Measurements from ENCODE around the gene SSC5D.

Gene SSC5D

DNA sequence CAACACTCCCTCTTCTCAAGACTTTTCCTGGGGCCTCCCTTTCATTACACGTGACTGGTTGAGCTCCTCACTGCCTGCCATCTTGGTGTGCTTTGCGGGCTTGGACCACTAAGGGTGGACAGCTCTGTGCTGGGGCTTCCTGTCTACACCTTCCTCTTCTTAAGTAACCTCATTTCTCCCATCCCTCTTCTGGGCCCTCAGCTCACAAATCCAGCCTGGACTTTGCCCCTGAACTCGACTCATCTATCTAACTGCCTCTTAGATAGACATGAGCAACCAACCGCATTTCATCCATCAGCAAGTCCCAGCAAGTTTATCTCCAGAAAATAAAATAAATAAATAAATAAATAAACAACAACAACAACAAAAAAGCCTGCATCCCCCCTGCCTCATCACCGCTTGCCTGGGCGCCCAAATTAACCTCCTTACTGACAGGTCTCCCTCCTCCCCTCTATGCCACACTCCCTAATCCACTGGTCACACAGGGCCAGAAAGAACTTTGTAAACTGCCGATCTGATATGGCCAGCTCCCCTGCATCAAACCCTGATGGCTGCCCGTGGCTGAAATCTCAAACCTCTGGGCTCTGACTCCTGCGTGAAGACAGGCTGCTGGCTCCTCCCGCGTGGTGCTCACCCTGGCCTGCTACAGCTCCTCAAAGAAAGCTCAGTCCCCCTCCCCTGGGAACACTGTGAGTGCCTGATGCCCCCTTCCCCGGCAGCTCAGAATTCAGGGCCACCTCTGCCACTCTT lies 34.5 kb upstream of the SSC5D start:
- intact Hi-C loops (cut with DNase I) = no loop called here
- DNase-seq = no peak

DNA sequence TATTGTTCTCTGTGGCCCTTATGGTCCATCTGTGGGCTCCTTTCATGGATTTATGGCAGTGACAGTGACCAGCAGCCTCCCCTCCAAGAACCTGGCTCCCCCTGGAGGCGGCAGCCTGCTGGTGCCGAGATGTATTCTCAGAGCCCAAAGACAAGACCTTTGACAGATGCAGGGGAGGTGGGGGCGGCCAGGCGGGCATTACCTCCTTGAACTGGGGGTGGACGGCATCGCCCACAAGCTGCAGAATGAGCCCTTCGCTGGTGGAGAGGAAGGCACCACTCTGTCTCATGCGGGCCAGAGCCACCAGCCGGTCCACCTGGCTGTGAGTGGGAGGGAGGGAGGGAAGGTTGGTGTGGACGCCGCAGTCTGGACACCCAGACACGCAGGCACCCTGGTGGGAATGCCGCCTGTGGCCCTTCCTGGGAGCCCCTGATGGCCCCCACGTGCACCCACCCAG lies 33.4 kb upstream of the SSC5D start:
- DNase-seq = peak; percentile 52 to 90 (median 76)
- intact Hi-C loops (cut with DNase I) = no loop called here

DNA sequence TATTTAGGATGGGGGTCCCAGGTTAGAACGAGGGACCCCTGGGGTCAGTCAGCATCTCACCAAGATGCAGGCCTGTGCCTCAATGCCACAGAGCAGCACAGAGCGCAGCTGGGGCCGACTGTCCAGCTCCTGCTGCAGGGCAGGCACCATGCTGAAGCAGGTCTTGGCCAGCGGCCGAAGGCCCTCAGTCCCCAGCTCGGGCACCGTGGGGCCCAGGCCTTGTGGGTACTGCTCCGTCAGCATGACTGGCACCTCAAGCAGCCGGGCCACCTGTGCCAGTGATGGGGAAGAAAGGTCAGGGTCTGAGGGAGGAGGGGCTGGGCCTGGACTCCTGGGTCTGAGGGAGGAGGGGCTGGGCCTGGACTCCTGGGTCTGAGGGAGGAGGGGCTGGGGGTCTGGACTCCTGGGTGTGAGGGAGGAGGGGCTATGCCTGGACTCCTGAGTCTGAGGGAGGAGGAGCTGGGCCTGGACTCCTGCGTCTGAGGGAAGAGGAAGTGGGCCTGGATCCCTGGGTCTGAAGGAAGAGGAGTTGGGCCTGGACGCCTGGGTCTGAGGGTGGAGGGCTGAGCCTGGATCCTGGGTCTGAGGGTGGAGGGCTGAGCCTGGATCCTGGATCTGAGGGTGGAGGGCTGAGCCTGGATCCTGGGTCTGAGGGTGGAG lies 32.5 kb upstream of the SSC5D start:
- intact Hi-C loops (cut with DNase I) = no loop called here
- no peak for DNase-seq

- no peak for DNase-seq
- intact Hi-C loops (cut with DNase I) = no loop called here
Measured at GRCh38 chr19:55456347-55456746, 31.9 kb upstream of the SSC5D start.

DNA sequence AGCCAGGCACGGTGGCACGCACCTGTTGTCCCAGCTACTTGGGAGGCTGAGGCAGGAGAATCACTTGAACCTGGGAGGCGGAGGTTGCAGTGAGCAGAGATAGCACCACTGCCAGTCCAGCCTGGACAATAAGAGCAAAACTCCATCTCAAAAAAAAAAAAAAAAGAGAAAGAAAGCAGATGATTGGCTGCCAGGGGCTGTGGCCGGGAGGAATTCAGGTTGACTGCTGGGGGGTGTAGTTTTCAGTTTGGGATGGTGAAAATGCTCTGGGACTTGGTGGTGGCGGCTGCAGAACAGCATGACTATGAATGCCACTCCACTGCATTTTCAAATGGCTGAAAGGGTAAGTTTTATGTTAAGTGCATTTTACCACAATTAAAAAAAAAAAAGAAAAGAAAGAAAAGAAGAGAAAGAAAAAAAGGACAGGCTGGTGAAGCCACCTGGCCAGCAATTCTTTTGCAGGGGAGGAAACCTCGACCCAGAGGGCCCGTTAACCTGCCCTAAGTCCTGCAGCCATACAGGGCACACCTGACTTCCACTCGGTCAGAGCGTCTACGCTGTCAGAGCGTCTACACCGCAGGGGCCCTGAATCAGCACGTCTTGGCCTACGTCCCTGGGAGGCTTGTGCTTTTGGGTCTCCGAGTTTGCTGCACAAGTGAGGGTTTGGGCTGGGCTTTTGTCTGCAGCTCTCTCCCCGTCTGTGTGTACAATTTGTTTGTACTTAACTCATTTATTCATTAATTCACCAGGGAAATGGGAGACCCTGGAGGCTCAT lies 30.4 kb upstream of the SSC5D start:
- intact Hi-C loops (cut with DNase I) = no loop called here
- DNase-seq = no peak

DNA sequence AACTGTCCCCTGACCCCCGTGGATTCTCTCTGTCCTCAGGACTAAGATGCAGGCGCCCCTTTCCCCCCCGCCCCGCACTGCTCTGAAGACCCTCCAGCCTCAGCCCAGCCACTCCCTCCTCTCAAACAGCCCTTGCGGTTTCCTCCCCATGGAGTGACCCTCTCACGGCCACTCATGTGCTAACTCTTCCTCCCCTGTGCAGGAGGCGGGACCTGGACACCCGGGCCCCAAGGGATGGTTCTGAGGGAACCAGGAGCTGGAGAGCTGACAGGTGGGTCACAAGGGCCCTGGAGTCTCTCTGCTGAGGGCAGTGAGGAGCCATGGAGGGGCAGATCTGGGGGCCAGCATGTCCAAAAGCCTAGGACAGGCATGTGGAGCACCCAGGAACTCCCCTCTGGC lies 28.7 kb upstream of the SSC5D start:
- intact Hi-C loops (cut with DNase I) = no loop called here
- DNase-seq = no peak

GRCh38 chr19:55459950-55460657 lies 28.1 kb upstream of the SSC5D start:
- intact Hi-C loops (cut with DNase I) = no loop called here
- DNase-seq = no peak

DNA sequence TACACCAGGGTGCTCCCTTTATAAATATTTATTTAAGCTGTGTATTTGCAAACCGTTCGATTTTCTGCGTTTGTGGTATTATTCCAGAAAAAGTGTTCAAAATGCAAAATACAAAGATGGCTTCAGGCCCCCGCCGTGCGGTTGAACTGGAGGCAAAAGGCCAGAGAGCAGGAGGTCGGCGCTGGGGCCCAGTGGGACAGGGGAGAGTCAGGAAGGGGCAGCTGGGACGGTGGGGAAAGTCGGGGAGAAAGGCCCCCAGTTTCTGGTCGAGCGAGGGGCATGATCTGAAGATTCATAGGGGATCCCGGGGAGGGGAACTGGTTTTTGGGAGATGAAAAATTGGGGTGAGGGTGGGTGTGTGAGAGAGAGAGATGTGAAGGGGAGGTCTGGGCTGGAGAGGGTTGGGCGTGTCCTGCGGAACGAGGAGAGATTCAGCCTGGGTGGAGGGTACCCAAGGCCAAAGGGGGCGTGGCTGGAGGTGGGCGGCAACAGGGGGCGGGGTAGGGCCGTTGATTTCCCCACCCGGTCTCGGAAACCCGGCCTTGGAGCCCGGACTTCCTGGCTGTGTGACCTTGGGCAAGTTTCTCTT lies 27.5 kb upstream of the SSC5D start:
- intact Hi-C loops (cut with DNase I) = no loop called here
- DNase-seq = peak in 29 of 42 donors; percentile 40 to 81 (median 56)

- intact Hi-C loops (cut with DNase I) = no loop called here
- DNase-seq = peak; percentile 99 to 100 (median 100)
Measured at GRCh38 chr19:55461259-55461973, 26.8 kb upstream of the SSC5D start, which contains the start of gene ISOC2. Gene ISOC2 (minus strand): TSS chr19:55461642. CDS start chr19:55456486, 5,156 bp downstream.

- intact Hi-C loops (cut with DNase I) = no loop called here
- DNase-seq = no peak
Measured at GRCh38 chr19:55461974-55462626, 26.1 kb upstream of the SSC5D start.

GRCh38 chr19:55462722-55463121 lies 25.5 kb upstream of the SSC5D start:
- no peak for DNase-seq
- intact Hi-C loops (cut with DNase I) = no loop called here

- intact Hi-C loops (cut with DNase I) = no loop called here
- DNase-seq = no peak
Measured at GRCh38 chr19:55463583-55464031, 24.6 kb upstream of the SSC5D start.

GRCh38 chr19:55464039-55464661 lies 24.1 kb upstream of the SSC5D start:
- no peak for DNase-seq
- intact Hi-C loops (cut with DNase I) = no loop called here

DNA sequence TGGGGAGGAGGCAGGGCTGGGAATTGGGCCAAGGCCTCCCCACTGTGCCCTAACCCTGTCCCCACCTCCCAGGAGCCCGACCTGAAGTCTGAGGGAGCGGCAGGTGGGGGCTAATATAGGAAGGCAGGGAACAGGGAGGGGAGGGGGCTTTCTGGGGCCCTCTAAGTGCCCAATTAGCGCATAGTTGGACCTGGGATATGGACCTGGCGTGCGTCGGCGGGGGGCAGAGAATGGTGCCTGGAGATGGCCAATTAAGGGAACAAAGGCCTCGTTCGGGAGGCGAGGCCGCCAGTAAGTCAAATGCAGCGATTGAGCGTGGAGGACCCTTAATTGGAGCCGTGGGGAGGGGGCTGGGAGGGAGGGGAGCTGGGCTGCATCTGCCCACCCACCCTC lies 23.6 kb upstream of the SSC5D start, which contains the start of gene C19orf85:
Gene C19orf85, minus strand, starts transcription at position 90 of the 393 bp plus-strand sequence. CDS start 197 bp downstream, outside the sequence.
- DNase-seq = no peak
- intact Hi-C loops (cut with DNase I) = loop anchor here (5.0 kb wide), 1 partner anchor 38 kb away; no protein-coding TSS in a partner anchor

- intact Hi-C loops (cut with DNase I) = loop anchor here (5.0 kb wide), 1 partner anchor 37 kb away; no protein-coding TSS in a partner anchor
Measured at GRCh38 chr19:55465460-55466240, 22.6 kb upstream of the SSC5D start.

GRCh38 chr19:55466241-55466614 lies 22.0 kb upstream of the SSC5D start:
- intact Hi-C loops (cut with DNase I) = loop anchor here (5.0 kb wide), 1 partner anchor 36 kb away; no protein-coding TSS in a partner anchor
- no peak for DNase-seq

More at GRCh38 chr19:55465460-55466240, 22.6 kb upstream of the SSC5D start:
- no peak for DNase-seq
